Endothelial cell of umbilical vein (primary cell): ENCODE measurements around the gene RPL10A. TPM values are rescaled to one million over a fixed set of nuclear protein-coding genes. Genes with fewer than 3 reads are reported as not detected.

Experiments used
- BruUV-seq: library from RNA; stranded (reverse); fragments of 400-500 nt; replicated peaks from 2 replicates; lab custom pipeline; 2021; lab: Mats Ljungman, UMichigan
- CTCF ChIA-PET: fragments of 300-600, 350-600 bp; sonication (Branson Sonifier 250); formaldehyde crosslinking; loops from one replicate; lab custom pipeline; 2021; ENCODE audit warnings: antibody characterized with exemption, inconsistent platforms; lab: Charles Lee
- POLR2A ChIA-PET: fragments of 300-600, 350-600 bp; sonication (Branson Sonifier 250); formaldehyde crosslinking; loops from one replicate; lab custom pipeline; 2021; ENCODE audit warnings: antibody characterized with exemption, inconsistent platforms; lab: Charles Lee
- DNase-seq: peaks from one replicate; pipeline ENCODE4 v3.0.0-alpha.2; 2011; ENCODE audit warnings: low read depth, low spot score
- FAIRE-seq: peaks from 2 replicates; lab custom pipeline; 2011; peaks lifted over from hg19 to GRCh38; lab: Jason Lieb, UNC
- H2AFZ ChIP-seq: 2 replicates; pipeline ENCODE4 v1.6.0; 2012; ENCODE audit warnings: low read depth, low read length, control low read depth, inconsistent platforms
- H3K27ac ChIP-seq: 2 replicates; pipeline ENCODE4 v1.5.1; 2011; ENCODE audit warnings: low read depth, mild to moderate bottlenecking, control low read depth, low read length, moderate library complexity; ENCODE audit not compliant: insufficient read depth
- H3K27me3 ChIP-seq, 2 experiments: 2 replicates each; pipeline versions ENCODE4 v1.6.0 to v1.6.1; 2011; ENCODE audit warnings: low read length in 2 of 2, mixed read lengths in 1 of 2; ENCODE audit not compliant: control insufficient read depth in 2 of 2, insufficient read depth in 2 of 2
- H3K36me3 ChIP-seq, 2 experiments: 2 replicates in 1 of 2; 3 replicates in 1 of 2; pipeline ENCODE4 v1.5.1; 2011; ENCODE audit warnings: low read length in 2 of 2, mild to moderate bottlenecking in 1 of 2, moderate library complexity in 1 of 2; ENCODE audit not compliant: control insufficient read depth in 2 of 2, insufficient read depth in 2 of 2; ENCODE audit errors: extremely low read depth in 1 of 2
- H3K4me1 ChIP-seq: 3 replicates; pipeline ENCODE4 v1.5.1; 2011; ENCODE audit warnings: mild to moderate bottlenecking, low read length; ENCODE audit not compliant: control insufficient read depth, insufficient read depth; ENCODE audit errors: extremely low read depth
- H3K4me2 ChIP-seq: 2 replicates; pipeline ENCODE4 v1.6.1; 2011; ENCODE audit warnings: low read length, control low read depth, mixed read lengths; ENCODE audit not compliant: insufficient read depth
- H3K4me3 ChIP-seq, 3 experiments: fragments of 200-600 bp in 1 of 3; sonication (generic), shearing (Covaris generic) in 1 of 3; replicated peaks in 1 of 3; 2 replicates each; pipeline ENCODE4 v1.5.1; 2011 to 2016; ENCODE audit warnings: control low read depth in 3 of 3, low read length in 3 of 3, mild to moderate bottlenecking in 2 of 3, inconsistent platforms in 1 of 3, low read depth in 1 of 3, moderate library complexity in 1 of 3; ENCODE audit not compliant: insufficient read depth in 1 of 3
- H3K79me2 ChIP-seq: 2 replicates; pipeline ENCODE4 v1.6.0; 2012; ENCODE audit warnings: low read length, inconsistent platforms; ENCODE audit not compliant: control insufficient read depth, insufficient read depth
- H3K9ac ChIP-seq: replicated peaks from 2 replicates; pipeline ENCODE3; 2011; ENCODE audit warnings: low read length, control low read depth; ENCODE audit not compliant: insufficient read depth; ENCODE audit errors: extremely low read depth
- H3K9me1 ChIP-seq: replicated peaks from 3 replicates; pipeline ENCODE4 v1.6.0; 2011; ENCODE audit warnings: mild to moderate bottlenecking, low read length; ENCODE audit not compliant: control insufficient read depth, insufficient read depth; ENCODE audit errors: extremely low read depth
- H3K9me3 ChIP-seq: replicated peaks from 2 replicates; pipeline ENCODE4 v1.5.1; 2012; ENCODE audit warnings: low read length, inconsistent platforms; ENCODE audit not compliant: control insufficient read depth, insufficient read depth
- H4K20me1 ChIP-seq: replicated peaks from 2 replicates; pipeline ENCODE3; 2011; ENCODE audit warnings: mild to moderate bottlenecking, low read length; ENCODE audit not compliant: control insufficient read depth, insufficient read depth; ENCODE audit errors: extremely low read depth
- EZH2 ChIP-seq: IDR thresholded peaks from 2 replicates; pipeline ENCODE4 v1.6.1; 2012; ENCODE audit warnings: borderline replicate concordance, low read depth, mild to moderate bottlenecking, moderate library complexity, low read length, inconsistent platforms; ENCODE audit not compliant: severe bottlenecking
- FOS ChIP-seq: IDR thresholded peaks from 2 replicates; pipeline ENCODE4 v1.6.1; 2011; ENCODE audit warnings: mild to moderate bottlenecking, low read length, moderate library complexity, borderline replicate concordance; ENCODE audit not compliant: insufficient read depth
- GATA2 ChIP-seq: IDR thresholded peaks from 2 replicates; pipeline ENCODE4 v1.7.0; 2011; ENCODE audit warnings: low read depth, mild to moderate bottlenecking, moderate library complexity, mixed read lengths, low read length; ENCODE audit not compliant: insufficient read length, insufficient read depth
- JUN ChIP-seq: IDR thresholded peaks from 2 replicates; pipeline ENCODE4 v1.6.1; 2011; ENCODE audit warnings: borderline replicate concordance, low read depth; ENCODE audit not compliant: insufficient read length, insufficient read depth
- MYC ChIP-seq: IDR thresholded peaks from one replicate; pipeline ENCODE4 v1.6.1; 2011; ENCODE audit warnings: mild to moderate bottlenecking, low read depth, low read length
- POLR2A ChIP-seq: IDR thresholded peaks from 2 replicates; pipeline ENCODE4 v1.6.1; 2012; ENCODE audit warnings: low read depth, mild to moderate bottlenecking, control low read depth, low read length
- POLR2AphosphoS5 ChIP-seq: IDR thresholded peaks from 2 replicates; pipeline ENCODE4 v1.6.1; 2012; ENCODE audit warnings: low read depth, mild to moderate bottlenecking, control low read depth, low read length, moderate library complexity; ENCODE audit not compliant: insufficient read depth
- dilution Hi-C: fragments of 300-500 bp; cut with MboI; formaldehyde crosslinking; loops from one replicate; pipeline ENCODE4 v1.15.0; 2019; ENCODE audit warnings: low sequenced_read_pairs; ENCODE audit not compliant: extremely low pct_ligation_motif_present
- intact Hi-C: fragments of 100-400 bp; cut with micrococcal nuclease; formaldehyde crosslinking; loops from one replicate; pipeline ENCODE4 v1.10.0; 2022
- polyA plus RNA-seq, 4 experiments: library from polyadenylated mRNA; depleted of rRNA in 3 of 4; stranded (reverse) in 3 of 4; unstranded in 1 of 4; fragments of >200 nt; gene quantifications; 2 replicates each; pipeline versions ENCODE4 v1.2.1 to v1.2.3, GENCODE V29; 2011 to 2012; ENCODE audit warnings: missing spikeins in 1 of 4
- total RNA-seq: library from RNA; stranded (reverse); gene quantifications from 2 replicates; pipeline ENCODE4 v1.2.3, GENCODE V29; 2021
- TF ChIP-seq, protein P1 (sequence below), 2 donors: IDR thresholded peaks; 1 replicate in 1 of 2; 2 replicates in 1 of 2; pipeline ENCODE4 v1.5.1; 2011; ENCODE audit warnings: low read length in 2 of 2, mild to moderate bottlenecking in 2 of 2, moderate library complexity in 2 of 2, control low read depth in 1 of 2, inconsistent platforms in 1 of 2, low read depth in 1 of 2; ENCODE audit not compliant: insufficient read depth in 1 of 2; ENCODE audit errors: extremely low read depth in 1 of 2
- TF ChIP-seq, protein P2 (sequence below): IDR thresholded peaks from 2 replicates; pipeline ENCODE4 v1.6.1; 2011; ENCODE audit not compliant: insufficient read depth, insufficient read length

Gene RPL10A
- total and polyA plus RNA-seq, 2 donors (not counting 3 experiments of a cell fraction or from before 2014, with no cell fraction given), result 1,339 to 1,956 TPM

DNA sequence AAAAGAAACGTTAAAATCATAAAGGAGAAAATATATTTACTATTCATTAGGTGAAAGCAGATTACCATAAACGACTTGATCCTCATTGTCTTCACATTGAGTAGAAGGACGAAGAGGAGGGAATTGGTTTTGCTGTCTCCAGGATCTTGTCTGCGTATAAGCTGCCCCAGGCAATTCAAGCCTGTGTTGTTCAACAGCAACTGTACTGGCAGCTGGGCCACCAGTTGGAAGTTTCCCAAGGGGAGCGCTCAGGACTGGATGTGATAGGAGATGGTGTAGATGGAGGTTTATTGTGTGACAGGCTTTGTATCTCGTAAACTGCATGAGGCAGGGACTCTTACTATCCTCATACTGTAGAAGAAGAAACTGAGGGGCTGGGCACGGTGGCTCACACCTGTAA lies 20.0 kb upstream of the RPL10A start:
- no peak for FAIRE-seq
- BruUV-seq, result no TSS peak
- no peak for TF ChIP-seq GATA2
- no peak for TF ChIP-seq POLR2AphosphoS5
- no peak for TF ChIP-seq MYC
- no peak for TF ChIP-seq JUN
- TF ChIP-seq, protein P1, sequence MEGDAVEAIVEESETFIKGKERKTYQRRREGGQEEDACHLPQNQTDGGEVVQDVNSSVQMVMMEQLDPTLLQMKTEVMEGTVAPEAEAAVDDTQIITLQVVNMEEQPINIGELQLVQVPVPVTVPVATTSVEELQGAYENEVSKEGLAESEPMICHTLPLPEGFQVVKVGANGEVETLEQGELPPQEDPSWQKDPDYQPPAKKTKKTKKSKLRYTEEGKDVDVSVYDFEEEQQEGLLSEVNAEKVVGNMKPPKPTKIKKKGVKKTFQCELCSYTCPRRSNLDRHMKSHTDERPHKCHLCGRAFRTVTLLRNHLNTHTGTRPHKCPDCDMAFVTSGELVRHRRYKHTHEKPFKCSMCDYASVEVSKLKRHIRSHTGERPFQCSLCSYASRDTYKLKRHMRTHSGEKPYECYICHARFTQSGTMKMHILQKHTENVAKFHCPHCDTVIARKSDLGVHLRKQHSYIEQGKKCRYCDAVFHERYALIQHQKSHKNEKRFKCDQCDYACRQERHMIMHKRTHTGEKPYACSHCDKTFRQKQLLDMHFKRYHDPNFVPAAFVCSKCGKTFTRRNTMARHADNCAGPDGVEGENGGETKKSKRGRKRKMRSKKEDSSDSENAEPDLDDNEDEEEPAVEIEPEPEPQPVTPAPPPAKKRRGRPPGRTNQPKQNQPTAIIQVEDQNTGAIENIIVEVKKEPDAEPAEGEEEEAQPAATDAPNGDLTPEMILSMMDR (IDR thresholded peaks at IDR 0.05; ENCODE audit: extremely low read depth in 1 of 2, insufficient read depth in 1 of 2, low read depth in 1 of 2, low read length in 2 of 2), result no peak
- TF ChIP-seq FOS, result no peak
- no peak for TF ChIP-seq POLR2A
- TF ChIP-seq EZH2, result no peak
- TF ChIP-seq, protein P2, sequence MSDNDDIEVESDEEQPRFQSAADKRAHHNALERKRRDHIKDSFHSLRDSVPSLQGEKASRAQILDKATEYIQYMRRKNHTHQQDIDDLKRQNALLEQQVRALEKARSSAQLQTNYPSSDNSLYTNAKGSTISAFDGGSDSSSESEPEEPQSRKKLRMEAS, result no peak

More for the DNA sequence above, 20.0 kb upstream of the RPL10A start:
- Histone ChIP-seq H3K4me1 (peaks cover 12% of the 10 kb centered on the region), H2AFZ (no peak overlapping the region), H3K27ac (no peak overlapping the region), H3K9me1 (no peaks in the 10 kb centered on the region), H3K27me3 (peaks cover 0 to 2% of the 10 kb centered on the region in 2 experiments), H3K9ac (no peak overlapping the region), H4K20me1 (no peaks in the 10 kb centered on the region), H3K9me3 (no peaks in the 10 kb centered on the region), H3K4me2 (no peak overlapping the region), H3K79me2 (no peaks in the 10 kb centered on the region), H3K36me3 (no peaks in the 10 kb centered on the region), H3K4me3 (no peak overlapping the region)
- CTCF ChIA-PET, result interaction anchor here (0.5 to 9.3 kb wide), 4 partner anchors 26 to 120 kb away, joined by 3 to 270 read pairs (median 118); partner anchors contain the start of gene PPARD
- dilution Hi-C loops, result no loop called here
- no peak for DNase-seq
- intact Hi-C loops, result no loop called here
- POLR2A ChIA-PET, result no interaction called here
